Measurements from ENCODE around the gene MAP1LC3C.

The MAP1LC3C gene

DNA sequence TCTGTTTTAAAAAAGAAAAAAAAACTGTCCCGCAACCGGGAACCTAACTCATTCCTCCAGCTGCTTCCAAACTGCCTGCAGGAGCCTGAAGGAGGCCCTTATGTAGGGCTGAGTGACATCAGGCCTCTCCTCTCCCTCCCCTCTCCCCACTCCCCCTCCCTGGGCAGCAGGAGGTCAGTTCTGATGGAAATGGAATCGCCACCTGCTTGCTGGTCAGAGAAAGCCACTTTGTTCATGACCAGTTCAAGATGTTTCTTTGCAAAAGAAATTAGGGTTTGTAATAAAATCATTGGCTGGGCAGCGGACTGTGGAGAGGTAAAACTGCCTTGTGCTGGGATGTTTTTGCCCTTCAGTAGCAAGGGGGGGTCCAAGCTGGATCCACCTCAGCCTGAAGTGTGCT is at the start of gene MAP1LC3C:
Gene MAP1LC3C (minus strand): TSS at position 73 of the 400 bp plus-strand sequence. CDS start 90 bp downstream, outside the sequence.
- Mint-ChIP-seq H3K36me3 (ENCODE audit: low read depth) (no peaks in the 10 kb centered on the region), H3K27ac (peak within 1 kb of the TSS; percentile 51), H3K4me3 (peak within 1 kb of the TSS; percentile 71), H3K4me1 (peaks cover 13% of the 10 kb centered on the region), H3K9me3 (no peaks in the 10 kb centered on the region), H3K27me3 (ENCODE audit: low read depth, poor library complexity) (peaks cover 4% of the 10 kb centered on the region)
- no peak for DNase-seq
- TF ChIP-seq, protein P1, sequence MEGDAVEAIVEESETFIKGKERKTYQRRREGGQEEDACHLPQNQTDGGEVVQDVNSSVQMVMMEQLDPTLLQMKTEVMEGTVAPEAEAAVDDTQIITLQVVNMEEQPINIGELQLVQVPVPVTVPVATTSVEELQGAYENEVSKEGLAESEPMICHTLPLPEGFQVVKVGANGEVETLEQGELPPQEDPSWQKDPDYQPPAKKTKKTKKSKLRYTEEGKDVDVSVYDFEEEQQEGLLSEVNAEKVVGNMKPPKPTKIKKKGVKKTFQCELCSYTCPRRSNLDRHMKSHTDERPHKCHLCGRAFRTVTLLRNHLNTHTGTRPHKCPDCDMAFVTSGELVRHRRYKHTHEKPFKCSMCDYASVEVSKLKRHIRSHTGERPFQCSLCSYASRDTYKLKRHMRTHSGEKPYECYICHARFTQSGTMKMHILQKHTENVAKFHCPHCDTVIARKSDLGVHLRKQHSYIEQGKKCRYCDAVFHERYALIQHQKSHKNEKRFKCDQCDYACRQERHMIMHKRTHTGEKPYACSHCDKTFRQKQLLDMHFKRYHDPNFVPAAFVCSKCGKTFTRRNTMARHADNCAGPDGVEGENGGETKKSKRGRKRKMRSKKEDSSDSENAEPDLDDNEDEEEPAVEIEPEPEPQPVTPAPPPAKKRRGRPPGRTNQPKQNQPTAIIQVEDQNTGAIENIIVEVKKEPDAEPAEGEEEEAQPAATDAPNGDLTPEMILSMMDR (IDR thresholded peaks at IDR 0.05): no peak

DNA sequence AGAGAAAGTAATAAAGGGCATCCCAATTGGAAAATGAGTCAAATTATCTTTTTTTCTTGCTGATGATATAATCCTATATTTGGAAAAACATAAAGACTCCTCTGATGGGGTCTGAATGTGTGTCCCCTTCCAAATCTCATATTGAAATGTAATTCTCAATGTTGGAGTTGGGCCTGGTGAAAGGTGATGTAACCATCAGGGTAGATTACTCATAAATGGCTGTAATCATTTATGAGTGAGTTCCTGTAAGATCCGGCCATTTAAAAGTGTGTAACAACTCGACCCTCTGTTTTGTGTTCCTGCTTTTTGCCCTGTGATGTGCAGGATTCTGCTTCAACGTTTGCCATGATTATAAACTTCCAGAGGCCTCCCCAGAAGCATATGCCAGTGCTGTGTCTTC is 44.3 kb upstream of the MAP1LC3C start:
- H3K36me3 Mint-ChIP-seq (ENCODE audit: low read depth): no peaks in the 10 kb centered on the region

DNA sequence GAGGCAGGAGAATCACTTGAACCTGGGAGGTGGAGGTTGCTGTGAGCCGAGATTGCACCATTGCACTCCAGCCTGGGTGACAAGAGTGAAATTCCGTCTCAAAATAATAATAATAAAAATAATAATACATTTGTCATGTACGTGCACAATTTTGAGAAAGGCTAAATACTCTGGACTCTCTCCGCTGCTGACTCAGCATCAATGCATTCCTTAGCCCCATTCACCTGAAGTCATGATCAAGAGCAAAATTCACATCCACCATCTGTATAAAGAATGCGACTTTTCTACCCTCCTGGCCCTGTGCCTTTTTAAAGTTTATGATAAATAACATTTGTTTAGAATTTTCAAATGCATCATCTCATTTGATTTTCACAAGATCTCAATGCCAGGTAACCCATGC is 35.5 kb upstream of the MAP1LC3C start:
- H3K36me3 Mint-ChIP-seq (ENCODE audit: low read depth): peaks cover 4% of the 10 kb centered on the region

More for the DNA sequence above, 44.3 kb upstream of the MAP1LC3C start:
- no peak overlapping the region for H3K4me3 Mint-ChIP-seq
- H3K9me3 Mint-ChIP-seq: peaks cover 23% of the 10 kb centered on the region
- DNase-seq: no peak
- H3K27me3 Mint-ChIP-seq (ENCODE audit: low read depth, poor library complexity): peaks cover 4% of the 10 kb centered on the region
- no peaks in the 10 kb centered on the region for H3K4me1 Mint-ChIP-seq
- TF ChIP-seq, protein P1 (IDR thresholded peaks at IDR 0.05): no peak
- H3K27ac Mint-ChIP-seq: no peak overlapping the region

DNA sequence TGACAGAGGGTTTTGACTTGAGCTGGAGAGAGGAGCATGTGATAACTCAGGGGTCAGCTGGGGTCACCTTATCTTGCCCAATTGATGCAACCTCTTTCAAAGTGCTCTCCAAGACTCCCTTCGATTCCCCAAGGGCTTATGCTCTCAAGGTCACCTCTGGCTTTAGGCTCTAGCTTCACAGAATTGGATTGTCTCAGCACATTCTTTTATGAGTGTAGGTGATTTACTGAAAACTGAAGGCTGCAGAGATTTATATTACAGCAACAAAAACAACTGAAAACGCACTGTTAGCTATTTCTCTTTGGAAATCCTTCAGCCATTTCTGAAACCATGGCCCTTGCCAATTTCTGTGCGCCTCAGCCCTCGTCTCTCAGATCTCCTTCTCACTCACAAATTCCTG is 34.5 kb upstream of the MAP1LC3C start:
- no peaks in the 10 kb centered on the region for H3K4me1 Mint-ChIP-seq
- no peak overlapping the region for H3K4me3 Mint-ChIP-seq
- no peak for DNase-seq
- peaks cover 4% of the 10 kb centered on the region for H3K27me3 Mint-ChIP-seq (ENCODE audit: low read depth, poor library complexity)
- no peak overlapping the region for H3K27ac Mint-ChIP-seq
- peaks cover 8% of the 10 kb centered on the region for H3K9me3 Mint-ChIP-seq
- H3K36me3 Mint-ChIP-seq (ENCODE audit: low read depth): peaks cover 4% of the 10 kb centered on the region
- TF ChIP-seq, protein P1 (IDR thresholded peaks at IDR 0.05): no peak

More for the DNA sequence above, 35.5 kb upstream of the MAP1LC3C start:
- Mint-ChIP-seq H3K9me3 (peaks cover 8% of the 10 kb centered on the region), H3K27ac (no peak overlapping the region), H3K4me1 (no peaks in the 10 kb centered on the region), H3K27me3 (ENCODE audit: low read depth, poor library complexity) (peaks cover 4% of the 10 kb centered on the region), H3K4me3 (no peak overlapping the region)
- TF ChIP-seq, protein P1 (IDR thresholded peaks at IDR 0.05): no peak
- no peak for DNase-seq

DNA sequence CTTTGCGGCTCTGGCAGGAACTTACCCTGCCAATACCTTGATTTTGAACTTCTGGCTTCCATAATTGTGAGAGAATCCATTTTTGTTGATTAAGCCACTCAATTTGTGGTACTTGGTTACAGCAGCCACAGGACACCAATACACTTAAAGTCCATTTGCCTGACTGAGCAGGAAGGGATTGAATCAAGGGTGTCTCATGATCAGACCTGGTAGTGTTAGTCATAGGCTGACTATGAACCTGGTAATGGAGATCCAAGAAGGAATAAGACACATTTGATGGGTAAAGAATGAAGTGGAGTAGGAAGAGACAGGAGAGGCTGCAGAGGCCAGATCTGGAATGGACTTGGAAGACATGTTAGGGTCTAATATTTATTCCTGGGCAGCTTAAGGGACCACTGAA is 31.2 kb upstream of the MAP1LC3C start:
- Mint-ChIP-seq H3K4me1 (peaks cover 6% of the 10 kb centered on the region), H3K9me3 (peaks cover 8% of the 10 kb centered on the region), H3K36me3 (ENCODE audit: low read depth) (peaks cover 4% of the 10 kb centered on the region), H3K4me3 (no peak overlapping the region), H3K27ac (peak overlapping the region; percentile 6), H3K27me3 (ENCODE audit: low read depth, poor library complexity) (no peaks in the 10 kb centered on the region)
- TF ChIP-seq, protein P1 (IDR thresholded peaks at IDR 0.05): no peak
- DNase-seq: no peak

DNA sequence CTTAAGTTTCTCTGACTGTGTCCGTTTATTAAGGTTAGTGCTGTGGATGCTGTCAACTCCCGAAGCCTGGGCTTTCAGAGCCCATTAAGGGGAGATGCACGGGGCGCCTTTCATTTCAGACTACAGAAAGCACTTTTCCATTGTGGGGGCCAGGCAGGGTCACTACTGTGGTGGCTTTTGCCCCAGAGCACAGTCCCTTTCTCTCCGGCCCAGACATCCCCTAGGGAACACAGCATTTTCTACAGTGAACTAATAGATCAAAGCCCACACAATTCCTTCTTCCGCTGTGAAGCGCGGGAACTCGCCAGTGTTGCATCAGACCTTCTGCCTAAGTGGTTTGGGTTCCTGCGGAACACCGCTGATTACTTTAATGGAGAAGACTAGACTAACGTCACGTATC is 26.8 kb upstream of the MAP1LC3C start:
- Mint-ChIP-seq H3K27me3 (ENCODE audit: low read depth, poor library complexity) (no peaks in the 10 kb centered on the region), H3K36me3 (ENCODE audit: low read depth) (peaks cover 4% of the 10 kb centered on the region)
- TF ChIP-seq, protein P1 (IDR thresholded peaks at IDR 0.05): no peak

More for the DNA sequence above, 26.8 kb upstream of the MAP1LC3C start:
- Mint-ChIP-seq H3K4me3 (no peak overlapping the region), H3K9me3 (peaks cover 17% of the 10 kb centered on the region), H3K4me1 (peaks cover 6% of the 10 kb centered on the region), H3K27ac (no peak overlapping the region)
- no peak for DNase-seq

Data from nephron progenitor cell (in vitro differentiated cells).